Measurements from ENCODE around the gene TSPAN5.

Gene TSPAN5

DNA sequence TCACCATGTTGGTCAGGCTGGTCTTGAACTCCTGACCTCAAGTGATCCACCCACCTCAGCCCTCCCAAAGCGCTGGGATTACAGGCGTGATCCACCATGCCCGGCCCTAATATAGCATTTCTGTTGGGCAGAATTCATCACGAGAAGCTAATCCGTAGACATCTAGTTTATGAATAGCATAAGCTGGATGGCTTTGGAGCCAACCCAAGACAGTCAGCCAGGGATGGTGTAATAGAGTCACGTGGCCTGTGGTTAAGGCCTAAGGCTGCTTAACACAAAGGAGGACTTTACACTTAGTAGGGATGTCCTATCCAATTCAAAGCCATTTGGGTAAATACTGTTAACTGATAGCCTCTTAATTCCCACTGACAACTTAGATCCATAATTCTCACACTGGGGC lies 223.6 kb downstream of the TSPAN5 start:
- no peak for DNase-seq

DNA sequence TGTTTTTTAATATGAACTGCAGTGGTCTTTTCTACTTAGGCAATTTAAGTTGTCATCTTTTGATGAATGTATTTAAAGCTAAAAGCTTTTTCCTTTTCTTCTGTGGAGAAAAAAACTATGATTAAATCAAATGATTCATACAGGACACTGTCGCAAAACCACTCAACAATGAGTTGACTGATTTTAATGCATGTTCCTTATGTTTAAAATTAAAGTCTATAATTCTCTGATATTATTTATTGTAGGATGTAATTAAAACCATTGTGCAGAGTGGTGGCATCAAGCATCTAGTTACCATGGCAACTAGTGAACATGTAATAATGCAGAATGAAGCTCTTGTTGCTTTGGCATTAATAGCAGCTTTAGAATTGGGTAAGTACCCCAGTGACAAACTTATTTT lies 224.7 kb downstream of the TSPAN5 start:
- DNase-seq = no peak

DNA sequence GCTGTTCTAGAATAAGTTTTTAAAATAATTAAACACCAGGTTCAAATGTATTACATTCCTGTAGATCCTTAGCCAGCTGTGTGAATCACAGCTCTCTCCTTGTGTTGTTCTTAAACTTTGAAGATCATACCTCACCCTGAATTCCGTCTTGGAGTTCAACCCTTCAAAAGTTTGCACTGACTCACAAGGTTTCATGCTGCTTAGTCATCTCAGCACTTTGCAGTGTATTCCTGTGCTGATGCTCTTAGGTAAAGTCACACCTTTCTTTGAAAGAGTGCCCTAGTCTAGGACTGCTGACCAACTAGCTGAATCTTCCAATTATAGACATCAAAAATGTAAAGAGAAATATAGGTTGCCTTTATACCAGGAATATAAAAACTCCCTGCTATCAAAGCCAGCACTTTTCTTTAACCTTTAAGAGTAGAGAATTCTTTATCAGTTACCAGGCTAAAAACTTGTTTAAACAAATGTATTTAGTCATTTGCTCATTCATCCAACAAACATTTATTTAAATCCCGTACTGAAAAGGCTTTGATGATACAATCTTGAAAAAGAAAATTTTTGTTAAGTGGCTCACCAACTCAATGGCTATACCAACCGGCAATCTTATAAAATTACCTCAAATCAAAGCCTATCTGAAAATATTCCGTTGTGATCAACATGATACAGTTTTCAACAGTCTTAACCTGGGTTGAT lies 227.6 kb downstream of the TSPAN5 start:
- no peak for DNase-seq

DNA sequence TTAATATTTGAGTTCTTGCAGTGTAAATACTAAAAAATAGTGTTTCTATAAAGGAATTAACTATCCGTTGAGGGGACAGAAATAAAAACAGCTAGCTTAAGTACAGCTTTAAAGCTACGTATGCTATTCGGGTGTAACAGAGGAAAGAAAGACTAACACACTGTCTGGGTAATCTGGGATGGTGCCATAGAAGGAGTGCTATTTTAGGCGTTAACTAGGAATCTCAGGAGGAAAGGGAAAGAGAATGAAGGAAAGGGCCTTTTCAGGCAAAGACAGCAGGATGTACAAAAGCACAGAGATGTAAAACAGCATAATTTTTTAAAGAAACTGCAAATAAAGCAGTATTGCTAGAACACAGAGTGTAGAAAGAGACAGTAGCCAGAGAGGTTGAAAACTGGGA lies 235.4 kb downstream of the TSPAN5 start:
- DNase-seq = no peak

DNA sequence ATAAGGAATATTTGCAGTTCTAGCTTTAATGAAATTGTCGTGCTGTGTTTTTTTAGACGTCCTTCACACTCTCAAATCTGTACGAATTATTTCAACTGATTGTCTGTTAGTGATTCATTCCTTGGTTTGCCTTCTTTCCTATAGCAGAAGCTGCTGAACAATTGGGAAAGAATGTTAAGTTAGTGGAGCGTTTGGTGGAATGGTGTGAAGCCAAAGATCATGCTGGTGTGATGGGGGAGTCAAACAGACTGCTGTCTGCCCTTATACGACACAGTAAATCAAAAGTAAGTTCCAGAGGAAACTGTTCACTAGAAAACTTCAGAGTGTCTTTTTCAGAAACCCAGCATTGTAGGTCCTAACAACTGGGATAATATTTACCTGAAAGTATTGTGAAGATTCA lies 237.3 kb downstream of the TSPAN5 start:
- no peak for DNase-seq
